Measurements from ENCODE around the gene ARHGAP24.
"Not testable (repeated sequence)": the region's sequence is repeated elsewhere in the genome, so short reads cannot be mapped to it uniquely, and the experiment has no call there.

Gene ARHGAP24

DNA sequence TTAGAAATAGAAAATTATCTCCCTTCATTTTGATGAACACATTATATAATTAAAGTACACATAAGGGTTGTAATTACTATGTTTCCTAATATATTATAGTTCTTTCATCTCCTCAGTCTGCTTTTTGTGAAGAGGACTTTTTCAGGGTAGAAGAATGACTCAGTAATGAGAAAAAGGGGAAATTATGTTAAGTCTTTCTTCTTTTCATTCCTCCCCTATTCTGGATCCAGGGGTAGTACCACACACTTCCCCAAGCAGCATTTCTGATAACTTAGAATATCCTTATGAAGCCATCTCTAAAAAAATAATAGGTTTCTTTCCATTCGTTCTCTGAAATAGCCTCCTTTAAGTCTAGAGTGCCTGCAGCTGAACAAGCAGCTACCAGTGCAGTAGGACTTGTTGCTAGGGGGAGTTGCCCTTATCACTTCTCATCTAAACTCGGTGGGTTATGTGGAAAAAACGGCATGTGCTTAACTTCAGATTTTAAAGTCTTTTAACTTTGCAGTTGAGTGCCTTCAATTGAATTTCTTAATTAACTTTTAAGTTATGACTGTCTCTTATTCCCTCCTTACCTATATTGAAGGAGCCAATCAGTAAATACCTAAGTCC is 184.8 kb downstream of the ARHGAP24 start:
- no peak for DNase-seq

DNA sequence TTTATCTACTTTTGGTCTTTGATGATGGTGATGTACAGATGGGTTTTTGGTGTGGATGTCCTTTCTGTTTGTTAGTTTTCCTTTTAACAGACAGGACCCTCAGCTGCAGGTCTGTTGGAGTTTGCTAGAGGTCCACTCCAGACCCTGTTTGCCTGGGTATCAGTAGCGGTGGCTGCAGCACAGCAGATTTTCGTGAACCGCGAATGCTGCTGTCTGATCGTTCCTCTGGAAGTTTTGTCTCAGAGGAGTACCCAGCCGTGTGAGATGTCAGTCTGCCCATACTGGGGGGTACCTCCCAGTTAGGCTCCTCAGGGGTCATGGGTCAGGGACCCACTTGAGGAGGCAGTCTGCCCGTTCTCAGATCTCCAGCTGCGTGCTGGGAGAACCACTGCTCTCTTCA is 191.7 kb downstream of the ARHGAP24 start:
- not testable (repeated sequence) for DNase-seq

DNA sequence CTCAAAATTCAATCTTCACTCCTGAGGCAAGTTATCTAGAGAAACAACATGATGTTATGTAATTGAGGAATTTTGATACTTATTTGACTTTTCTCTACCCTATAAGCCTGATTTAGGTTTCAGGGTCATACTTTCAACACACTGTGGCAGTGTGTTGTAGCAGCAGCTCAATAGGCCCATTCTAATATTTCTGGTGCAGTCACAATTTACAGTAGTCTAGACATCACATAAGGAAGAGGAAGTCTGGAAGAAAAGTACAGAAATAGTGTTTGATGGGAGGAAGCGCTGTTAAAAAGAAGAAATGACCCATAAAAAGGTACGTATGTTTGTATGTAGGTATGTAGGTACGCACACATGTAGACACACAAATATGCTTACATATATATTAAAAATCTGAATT is 194.3 kb downstream of the ARHGAP24 start:
- no peak for DNase-seq

DNA sequence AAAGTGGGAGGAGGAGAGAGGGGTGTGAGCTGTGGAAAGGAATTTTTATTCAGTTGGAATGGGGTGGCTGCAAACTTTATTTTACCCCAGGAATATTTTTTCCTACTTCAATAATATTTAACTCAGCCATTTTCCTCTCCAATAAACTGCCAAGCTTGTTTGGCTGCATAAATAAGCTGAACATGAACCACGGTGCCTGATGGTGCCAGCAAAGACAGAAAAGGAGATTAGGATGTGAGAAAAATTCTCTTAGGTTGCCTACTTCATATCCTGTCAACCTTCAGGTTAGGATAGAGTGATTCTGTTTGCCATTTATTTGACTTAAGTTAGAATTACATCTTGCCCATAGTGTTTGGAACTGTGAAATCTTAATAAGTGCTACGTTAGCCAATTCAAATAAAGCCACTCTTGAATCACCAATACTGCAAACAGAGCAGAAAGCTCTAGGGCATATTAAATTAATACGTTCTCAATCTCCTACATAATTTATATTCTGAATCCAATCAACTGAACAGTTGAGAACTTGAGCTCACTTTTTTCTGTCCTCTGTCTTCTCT is 195.1 kb downstream of the ARHGAP24 start:
- no peak for DNase-seq

DNA sequence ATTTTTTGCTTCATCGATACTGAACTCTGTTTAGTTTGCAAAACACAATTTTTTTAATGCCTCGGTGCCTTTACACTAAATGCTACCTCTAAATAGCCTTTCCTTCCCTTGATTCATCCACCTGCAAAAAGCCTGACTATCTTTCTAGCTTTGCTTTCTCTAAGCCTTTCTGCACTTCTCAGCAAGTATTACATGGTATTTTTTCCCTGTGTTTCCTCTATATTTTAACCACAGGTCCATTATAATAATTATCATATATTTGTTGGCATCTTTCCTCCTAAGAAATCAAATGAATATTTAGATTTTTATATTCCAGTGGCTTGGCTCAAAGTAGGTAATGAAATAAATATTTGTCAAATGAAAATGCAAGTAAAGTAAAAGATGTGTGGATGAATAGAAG is 196.2 kb downstream of the ARHGAP24 start:
- no peak for DNase-seq

DNA sequence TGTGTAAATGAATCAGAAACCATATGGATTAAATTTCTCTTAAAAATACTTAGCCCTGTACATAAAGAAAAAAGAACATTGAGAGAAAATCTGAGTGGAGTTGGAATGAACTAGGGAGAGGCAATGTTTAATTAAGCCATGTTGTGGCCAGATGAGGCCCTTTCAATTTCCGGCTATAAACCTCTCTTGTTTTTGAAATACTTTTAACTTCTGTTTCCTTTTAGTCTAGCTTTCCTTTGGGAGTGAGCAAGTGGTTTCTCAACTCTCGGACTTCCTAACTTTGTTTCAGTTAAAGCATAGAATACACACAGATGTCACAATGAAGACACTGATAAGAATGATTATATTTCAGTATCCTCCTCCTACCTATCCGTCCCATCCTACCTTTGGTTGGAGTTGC is 197.2 kb downstream of the ARHGAP24 start:
- DNase-seq, result no peak

DNA sequence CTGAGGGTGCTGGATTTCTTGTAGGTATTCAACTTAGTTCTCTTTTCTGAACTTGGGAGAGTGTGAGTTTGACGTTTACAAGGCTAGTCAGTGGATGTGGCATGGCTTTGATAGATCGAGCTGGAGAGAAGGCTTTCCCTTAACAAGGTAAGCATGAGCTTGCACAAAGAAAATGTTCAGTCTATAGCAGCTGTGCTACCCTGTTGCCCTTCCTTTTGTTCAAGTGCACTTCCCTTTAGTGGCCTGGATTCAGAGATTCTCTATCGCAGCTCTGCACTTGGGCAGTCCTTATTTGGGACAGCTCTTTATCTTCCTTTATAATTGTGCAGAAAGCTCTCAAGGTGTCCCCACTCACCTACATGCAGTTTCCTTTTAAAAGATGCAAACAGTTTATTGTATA is 198.0 kb downstream of the ARHGAP24 start:
- DNase-seq, result no peak

DNA sequence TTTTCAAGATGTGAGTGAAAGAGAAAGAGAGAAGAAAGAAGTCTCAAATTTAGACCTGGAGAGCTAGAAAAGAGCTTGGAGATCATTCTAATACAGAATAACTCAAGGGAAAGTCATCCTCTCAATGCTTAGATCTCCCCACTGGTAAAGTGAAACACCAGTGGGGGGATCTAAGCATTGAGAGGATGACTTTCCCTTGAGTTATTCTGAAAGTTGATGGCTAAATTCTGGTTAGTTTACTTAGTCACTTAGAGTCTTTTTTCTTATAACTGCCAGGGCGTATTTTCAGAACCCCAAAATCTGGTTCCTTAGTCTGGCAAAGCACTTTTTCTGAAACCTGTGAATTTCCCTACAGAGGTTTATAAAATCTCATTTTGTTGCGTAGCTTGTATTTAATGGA is 198.6 kb downstream of the ARHGAP24 start:
- DNase-seq, result no peak

DNA sequence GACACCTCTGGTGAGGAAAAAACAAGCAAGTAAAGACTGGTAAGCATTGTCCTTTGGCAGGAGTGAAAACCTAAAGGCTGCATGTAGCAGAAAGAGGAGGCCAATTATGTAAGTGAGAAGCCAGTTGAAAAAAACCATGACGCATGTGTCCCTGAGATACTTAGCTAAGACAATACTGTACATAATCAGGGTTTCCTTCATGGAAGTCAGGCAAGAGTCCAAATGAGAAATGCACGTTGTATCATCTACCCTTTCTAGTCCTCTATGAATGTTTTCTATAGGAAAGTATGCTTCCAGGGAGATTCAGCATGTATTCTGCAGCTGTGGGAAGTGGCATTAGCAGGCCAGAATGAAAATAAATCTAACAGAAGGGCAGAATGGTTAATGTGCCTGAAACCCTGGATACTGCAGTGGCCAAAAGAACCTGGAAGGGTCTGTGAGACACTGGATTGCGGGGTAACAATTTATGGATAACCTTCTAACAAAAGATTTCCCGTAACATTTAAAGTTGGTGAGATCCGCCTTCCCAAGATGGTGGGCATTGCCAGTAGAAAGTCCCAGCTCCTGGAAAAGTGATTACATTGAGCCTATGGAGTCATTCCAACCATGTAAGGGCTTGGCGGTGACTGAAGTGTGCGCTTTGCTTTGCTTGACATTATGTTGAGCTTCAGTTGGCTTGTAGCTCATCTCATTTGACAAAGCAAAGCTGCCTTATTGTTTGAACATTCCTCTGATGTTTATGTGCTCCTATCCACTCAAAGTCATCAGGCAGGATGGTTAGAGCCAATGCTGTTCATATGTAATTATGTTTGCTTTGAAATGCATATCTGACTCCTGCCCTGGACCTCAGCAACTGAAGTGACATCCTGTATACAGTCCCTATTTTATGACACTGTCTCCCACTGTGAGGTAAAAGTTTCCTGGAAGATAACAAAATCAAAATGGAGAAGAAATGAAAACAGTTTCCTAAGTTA is 200.4 kb downstream of the ARHGAP24 start:
- DNase-seq, result no peak

DNA sequence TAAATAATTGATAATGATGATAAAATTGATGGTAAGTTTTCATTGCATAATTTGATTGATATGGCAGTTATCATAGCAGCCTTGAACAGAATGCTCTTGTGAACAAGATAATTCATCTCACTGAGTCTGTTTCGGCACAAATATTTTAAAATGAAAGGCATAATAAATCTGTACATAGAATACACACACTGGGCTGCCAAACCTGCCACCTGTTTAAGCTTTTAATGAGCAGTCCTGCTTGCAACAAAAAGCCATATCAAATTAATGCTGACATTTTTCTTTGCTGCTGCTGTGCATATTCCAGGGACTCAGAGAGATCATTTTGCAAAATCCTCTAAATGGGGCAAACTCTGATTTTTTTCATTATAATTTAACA is 201.1 kb downstream of the ARHGAP24 start:
- DNase-seq, result no peak

DNA sequence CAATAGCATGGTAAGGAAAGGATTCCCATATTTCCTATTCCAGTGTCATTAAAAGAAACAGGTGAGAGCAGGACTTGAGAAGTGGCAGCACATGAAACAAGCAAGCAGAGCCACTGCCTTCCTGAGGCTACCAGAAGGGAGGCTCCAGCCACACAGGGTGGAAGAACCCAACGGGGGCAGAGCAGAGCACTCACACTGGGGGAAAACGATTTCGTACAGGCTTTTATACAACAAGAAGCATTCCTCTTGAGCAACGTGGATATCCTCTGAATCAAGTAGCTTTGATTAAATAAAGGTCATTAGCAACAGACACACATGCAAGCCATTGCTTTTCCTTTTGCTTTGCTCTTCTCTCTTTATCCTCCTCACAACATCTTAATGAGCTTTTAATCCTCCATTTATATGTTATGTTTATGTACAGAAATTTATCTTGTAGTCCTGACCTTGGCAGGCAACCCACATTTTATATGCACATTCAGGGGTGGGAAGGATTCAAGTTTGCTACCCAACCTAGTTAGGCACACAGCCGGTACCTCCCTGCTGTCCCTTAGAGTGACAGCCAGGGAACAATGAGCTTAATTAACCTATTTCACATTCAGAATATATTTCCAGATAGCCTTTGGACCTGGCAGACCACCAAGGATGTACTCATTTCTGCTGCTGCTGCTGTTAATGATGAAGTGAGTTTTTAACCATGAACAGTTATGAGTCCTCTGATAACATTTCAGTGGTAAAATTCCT is 202.1 kb downstream of the ARHGAP24 start:
- no peak for DNase-seq

DNA sequence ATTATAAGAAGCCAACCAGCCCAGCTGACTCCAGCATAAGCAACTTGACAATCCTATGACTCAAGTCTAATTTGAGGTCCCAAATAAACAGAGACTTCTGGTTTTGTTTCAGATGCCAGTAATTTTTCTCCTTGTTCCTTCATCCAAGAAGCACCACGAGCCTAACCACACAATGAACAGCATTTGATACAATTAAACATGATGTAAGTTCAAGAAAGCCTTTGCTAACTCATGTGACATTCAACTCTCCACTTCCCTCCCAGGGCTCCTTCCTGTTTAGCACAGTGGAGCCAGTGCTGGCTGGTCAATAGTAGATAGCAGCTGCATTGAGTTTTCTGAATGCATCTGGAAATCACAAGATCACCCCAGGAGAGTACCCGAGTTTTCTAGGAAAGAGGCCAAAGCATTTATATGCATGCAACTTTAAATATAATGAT is 206.3 kb downstream of the ARHGAP24 start:
- no peak for DNase-seq

DNA sequence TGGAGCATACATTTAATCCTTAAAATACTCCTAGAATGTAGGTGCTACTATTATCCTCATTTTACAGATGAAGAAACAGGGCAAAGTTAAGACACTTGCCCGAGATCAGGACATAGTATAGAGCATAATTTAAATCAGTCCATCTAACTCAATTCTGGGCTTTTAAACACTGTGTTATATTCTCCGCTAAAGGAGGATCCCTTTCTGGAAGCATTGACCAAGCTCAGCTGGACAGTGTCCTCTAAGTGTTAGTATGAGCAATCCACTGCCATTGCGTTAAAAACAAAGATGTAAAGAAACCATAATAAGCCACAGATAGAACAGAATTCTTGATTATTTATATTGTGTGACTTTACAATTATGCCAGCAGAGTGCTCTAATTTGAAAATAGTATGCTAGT is 207.0 kb downstream of the ARHGAP24 start:
- DNase-seq, result no peak

DNA sequence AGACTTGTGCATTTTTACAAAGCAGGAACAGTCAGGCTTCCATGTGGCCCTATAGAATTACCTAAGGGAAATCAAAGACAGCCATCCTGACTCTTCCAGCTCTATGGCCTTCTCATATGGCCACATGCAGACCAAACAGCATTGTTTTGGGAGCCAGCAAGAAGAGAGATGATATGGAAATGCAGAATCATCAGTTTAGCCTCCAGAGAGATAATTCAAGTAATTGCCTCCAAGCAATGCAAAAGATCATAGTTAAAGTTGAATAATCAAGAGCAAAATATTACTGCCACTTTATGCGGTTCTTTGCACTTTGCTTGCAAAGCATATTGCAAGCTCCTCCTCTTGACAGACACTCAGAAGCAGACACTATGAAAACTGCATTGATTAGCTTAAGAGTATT is 207.4 kb downstream of the ARHGAP24 start:
- no peak for DNase-seq

DNA sequence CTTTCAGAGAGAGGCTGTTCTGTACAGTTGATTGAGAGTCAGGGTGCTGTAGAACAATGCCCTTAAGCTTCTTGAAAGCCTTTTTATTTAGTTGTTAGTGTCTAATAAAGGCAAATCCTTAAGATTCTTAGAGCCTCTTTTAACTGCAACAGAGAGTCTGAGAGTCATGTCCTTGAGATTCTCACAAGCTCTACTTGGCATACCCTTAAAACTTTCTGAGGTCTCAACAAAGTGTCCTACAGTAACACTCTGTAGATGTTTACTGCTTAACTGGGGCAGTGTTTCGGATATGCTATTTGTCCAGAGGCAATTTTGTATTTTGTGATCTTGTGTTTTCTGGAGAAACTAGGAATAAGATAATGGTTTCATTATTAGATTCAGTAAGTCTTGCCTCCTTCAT is 209.7 kb downstream of the ARHGAP24 start:
- DNase-seq, result no peak

DNA sequence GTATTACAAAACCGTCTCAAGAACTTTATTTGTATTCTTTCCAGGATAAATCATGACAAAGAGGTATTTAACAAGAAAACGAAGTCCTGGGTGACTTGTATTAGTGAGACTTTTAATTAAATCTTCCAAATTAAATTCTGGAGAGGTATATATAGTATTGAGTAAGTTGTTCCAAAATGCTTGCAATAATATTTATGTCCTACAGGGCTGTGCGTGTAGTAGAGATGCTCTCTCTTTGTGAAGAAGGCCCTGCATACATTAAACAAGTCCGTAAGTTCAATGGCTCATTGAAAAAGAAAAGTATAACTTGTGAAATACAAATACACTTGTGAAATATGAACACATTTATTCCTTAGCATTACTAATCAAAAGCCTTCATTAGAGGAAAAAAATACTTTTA is 211.4 kb downstream of the ARHGAP24 start:
- no peak for DNase-seq

DNA sequence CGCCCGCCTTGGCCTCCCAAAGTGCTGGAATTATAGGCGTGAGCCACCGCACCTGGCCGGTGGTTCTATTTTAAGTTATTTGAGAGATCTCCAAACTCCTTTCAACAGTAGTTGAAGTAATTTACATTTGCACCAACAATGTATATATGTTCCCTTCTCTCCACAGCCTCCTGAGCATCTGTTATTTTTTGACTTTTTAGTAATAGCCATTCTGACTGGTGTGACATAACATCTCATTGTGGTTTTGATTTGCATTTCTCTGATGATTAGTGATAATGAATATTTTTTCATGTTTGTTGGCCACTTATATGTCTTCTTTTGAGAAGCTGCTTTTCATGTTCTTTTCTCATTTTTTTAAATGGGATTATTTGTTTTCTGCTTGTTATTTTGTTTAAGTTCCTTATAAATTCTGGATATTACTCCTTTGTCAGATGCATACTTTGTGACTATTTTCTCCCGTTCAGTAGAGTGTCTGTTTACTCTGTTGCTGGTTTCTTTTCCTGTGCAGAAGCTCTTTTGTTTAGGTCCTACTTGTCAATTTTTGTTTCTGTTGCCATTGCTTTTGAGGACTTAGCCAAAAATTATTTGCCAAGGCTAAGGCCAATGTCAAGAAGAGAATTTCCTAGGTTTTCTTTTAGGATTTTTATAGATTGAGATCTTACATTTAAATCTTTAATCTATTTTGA is 213.2 kb downstream of the ARHGAP24 start:
- DNase-seq, result no peak

DNA sequence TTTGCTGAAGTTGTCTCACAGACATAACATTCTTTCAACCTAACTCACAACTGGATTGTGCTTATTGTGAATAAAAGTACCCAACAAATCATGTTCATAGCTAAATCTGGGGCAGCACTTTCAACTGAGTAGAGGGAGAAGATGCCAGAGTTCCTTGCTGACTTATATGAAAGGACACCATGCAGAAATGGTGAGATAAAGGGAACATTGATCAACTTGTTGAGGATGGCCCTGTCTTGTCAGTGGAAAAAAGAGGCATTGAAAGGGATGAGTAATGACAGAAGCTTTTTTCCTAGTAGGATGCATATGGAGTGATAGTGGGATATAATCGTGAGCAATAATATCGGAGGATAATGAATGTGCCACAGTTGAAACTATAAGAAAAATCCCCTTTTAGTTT is 221.7 kb downstream of the ARHGAP24 start:
- DNase-seq, result no peak

DNA sequence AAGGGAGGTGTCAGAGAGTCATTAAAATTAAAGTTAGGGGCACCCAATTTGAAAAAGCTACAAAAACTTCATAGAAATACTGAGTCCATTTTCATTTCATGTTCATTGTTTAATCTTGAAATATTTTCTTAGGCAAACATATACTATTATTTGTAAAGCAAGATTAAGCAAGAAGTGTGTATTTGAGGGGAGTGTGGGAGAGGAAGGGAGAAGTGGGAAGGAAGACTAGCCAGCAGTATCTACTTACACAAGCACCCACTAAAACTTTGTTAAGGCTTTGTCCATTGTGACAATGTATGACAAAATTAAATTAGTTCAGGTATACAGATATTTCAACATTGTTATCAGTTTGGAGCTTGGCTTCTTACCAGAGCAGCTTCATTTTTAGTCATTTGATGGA is 222.9 kb downstream of the ARHGAP24 start:
- DNase-seq, result no peak

DNA sequence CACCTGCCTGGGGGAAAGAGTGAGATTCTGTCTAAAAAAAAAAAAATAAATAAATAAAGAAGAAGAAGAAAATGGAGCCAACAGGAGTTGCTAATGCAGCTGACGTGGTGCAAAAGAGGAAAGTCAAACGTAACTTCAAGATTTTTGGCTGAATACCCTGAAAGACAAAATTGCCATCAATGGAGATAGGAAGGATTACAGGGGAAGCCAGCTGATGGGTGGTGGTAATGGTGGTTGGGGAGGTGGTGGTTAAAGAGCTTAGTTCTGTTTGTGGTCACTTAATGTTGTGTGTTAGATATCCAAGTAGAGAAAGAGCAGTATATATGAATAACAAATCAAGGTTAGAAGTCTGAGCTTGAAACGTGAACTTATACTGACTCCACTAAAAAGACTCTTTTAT is 225.4 kb downstream of the ARHGAP24 start:
- DNase-seq, result no peak

DNA sequence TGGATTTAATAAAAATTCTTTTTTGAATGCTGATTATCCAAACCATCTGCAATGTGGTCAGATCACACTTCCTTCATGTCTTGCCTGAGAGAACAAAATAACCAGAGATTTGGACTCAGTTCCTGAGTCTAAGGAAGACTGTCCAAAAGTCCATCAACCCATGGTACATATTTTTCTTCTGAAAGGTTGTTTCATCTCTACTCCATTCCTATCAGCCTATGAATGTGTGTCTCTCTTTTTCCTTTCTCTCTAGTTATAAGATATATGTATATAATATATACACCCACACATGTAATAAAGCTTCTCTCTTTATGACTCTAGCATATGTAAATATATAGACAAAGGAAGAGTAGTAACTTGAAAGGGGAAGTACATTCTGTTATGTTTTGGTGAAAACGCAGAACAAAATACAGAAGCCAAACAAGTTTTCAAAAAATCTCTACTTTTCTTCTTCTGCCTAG is 226.9 kb downstream of the ARHGAP24 start:
- DNase-seq, result no peak

DNA sequence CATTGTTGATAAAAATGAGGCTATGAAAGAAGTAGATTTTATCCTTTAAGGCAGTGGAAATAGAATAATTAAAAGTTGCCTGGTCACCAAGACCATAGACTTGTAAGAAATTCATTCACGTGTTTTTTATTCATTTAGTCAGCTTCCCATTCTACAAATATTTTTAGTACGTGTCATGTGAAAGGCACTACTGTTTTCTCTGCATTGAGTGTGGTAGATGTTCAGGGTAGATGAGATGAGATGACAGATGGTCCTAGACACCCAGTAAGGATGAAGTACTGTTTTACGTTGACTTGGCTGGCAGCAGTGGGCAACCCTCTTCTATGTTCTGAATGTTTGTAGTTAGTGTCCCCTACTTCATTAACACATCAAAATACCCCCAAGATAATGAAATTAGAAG is 228.1 kb downstream of the ARHGAP24 start:
- no peak for DNase-seq

DNA sequence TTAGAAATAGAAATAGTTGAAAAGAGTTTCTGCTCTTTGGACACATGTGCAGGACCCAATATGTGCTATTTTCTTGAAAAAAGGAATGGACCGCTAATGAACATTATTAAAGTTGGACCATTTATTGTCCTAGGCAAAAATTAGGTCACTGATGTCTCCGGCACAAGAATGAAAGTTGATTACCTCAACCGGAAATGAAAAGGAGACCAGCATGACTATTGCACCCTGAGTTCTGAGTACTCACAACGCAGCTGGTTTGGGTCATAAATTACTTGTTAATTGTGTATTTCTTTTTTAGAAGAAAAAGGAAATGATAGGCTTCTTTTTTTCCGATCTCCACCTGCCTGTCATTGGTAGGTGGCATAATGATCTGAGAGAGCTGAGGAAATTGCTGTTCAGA is 232.7 kb downstream of the ARHGAP24 start:
- DNase-seq, result no peak

Measured in stimulated activated naive CD4-positive, alpha-beta T cell treated with Interleukin-2 at 50 U/mL for 16 hours (primary cell).